Smooth muscle cell (in vitro differentiated cells): ENCODE results near the gene DAB2IP. TPM values are rescaled to one million over a fixed set of nuclear protein-coding genes. Genes with fewer than 3 reads are reported as not detected.

Experiments used
- DNase-seq: peaks from one replicate; lab custom pipeline; 2025; ENCODE audit not compliant: unreplicated experiment; lab: John Stamatoyannopoulos, UW
- H2AFZ ChIP-seq: fragments of 200-600 bp; sonication (generic); 2 replicates; pipeline ENCODE4 v1.6.0; 2016; ENCODE audit warnings: antibody characterized with exemption, low read depth, mild to moderate bottlenecking
- H3F3A ChIP-seq: fragments of 200-600 bp; sonication (generic); 2 replicates; pipeline ENCODE4 v1.6.0; 2017; ENCODE audit warnings: antibody characterized with exemption, low read depth
- H3K27ac ChIP-seq: fragments of 200-600 bp; sonication (generic); 2 replicates; pipeline ENCODE4 v1.5.1; 2016; ENCODE audit warnings: low read depth, mild to moderate bottlenecking
- H3K27me3 ChIP-seq: fragments of 200-600 bp; sonication (generic); 2 replicates; pipeline ENCODE4 v1.6.1; 2016; ENCODE audit warnings: low read depth, mild to moderate bottlenecking
- H3K36me3 ChIP-seq: fragments of 200-600 bp; sonication (generic); 2 replicates; pipeline ENCODE4 v1.5.1; 2016; ENCODE audit warnings: low read depth
- H3K4me1 ChIP-seq: fragments of 200-600 bp; sonication (generic); 2 replicates; pipeline ENCODE4 v1.5.1; 2016; ENCODE audit warnings: low read depth
- H3K4me2 ChIP-seq: fragments of 200-600 bp; sonication (generic); 2 replicates; pipeline ENCODE4 v1.6.0; 2016; ENCODE audit warnings: mild to moderate bottlenecking
- H3K4me3 ChIP-seq: fragments of 200-600 bp; sonication (generic); 2 replicates; pipeline ENCODE4 v1.5.1; 2016; ENCODE audit warnings: mild to moderate bottlenecking
- H3K79me2 ChIP-seq: fragments of 200-600 bp; sonication (generic); 2 replicates; pipeline ENCODE4 v1.6.0; 2016; ENCODE audit warnings: low read depth, mild to moderate bottlenecking
- H3K9ac ChIP-seq: fragments of 200-600 bp; sonication (generic); 2 replicates; pipeline ENCODE4 v1.6.0; 2016; ENCODE audit warnings: low read depth
- H3K9me3 ChIP-seq: fragments of 200-600 bp; sonication (generic); replicated peaks from 2 replicates; pipeline ENCODE4 v1.5.1; 2016; ENCODE audit warnings: low read depth
- H4K20me1 ChIP-seq: fragments of 200-600 bp; sonication (generic); 2 replicates; pipeline ENCODE4 v1.6.0; 2016; ENCODE audit warnings: low read depth
- WGBS: methylation state at CpG from one replicate; pipeline ENCODE4 v1.1.7; 2016; ENCODE audit warnings: low lambda C conversion rate; 5-methylcytosine and 5-hydroxymethylcytosine counted together
- polyA plus RNA-seq: library from polyadenylated mRNA; unstranded; fragments of >200 nt; fragmentation: Nextera tagmentation; extraction: Ambion mirVana; gene quantifications from 2 replicates; pipeline ENCODE4 v1.2.1, GENCODE V29; 2016
- total RNA-seq: library from RNA; depleted of rRNA; stranded (reverse); fragments of >200 nt; gene quantifications from 2 replicates; pipeline ENCODE4 v1.2.3, GENCODE V29; 2014
- TF ChIP-seq, protein P1 (sequence below): fragments of 200-600 bp; sonication (generic); IDR thresholded peaks from 2 replicates; pipeline ENCODE4 v1.5.1; 2017; ENCODE audit warnings: borderline replicate concordance, mild to moderate bottlenecking, antibody characterized with exemption; ENCODE audit not compliant: insufficient read depth, poor library complexity, severe bottlenecking

The DAB2IP gene
- total and polyA plus RNA-seq, 2 experiments from 2014 or later, result 10.4 to 15.5 TPM

- DNase-seq, result no peak
- H3K36me3 ChIP-seq, result no peaks in the 10 kb centered on the region
- no peaks in the 10 kb centered on the region for H3F3A ChIP-seq
- H3K9me3 ChIP-seq, result no peaks in the 10 kb centered on the region
- no peaks in the 10 kb centered on the region for H4K20me1 ChIP-seq
- TF ChIP-seq, protein P1, sequence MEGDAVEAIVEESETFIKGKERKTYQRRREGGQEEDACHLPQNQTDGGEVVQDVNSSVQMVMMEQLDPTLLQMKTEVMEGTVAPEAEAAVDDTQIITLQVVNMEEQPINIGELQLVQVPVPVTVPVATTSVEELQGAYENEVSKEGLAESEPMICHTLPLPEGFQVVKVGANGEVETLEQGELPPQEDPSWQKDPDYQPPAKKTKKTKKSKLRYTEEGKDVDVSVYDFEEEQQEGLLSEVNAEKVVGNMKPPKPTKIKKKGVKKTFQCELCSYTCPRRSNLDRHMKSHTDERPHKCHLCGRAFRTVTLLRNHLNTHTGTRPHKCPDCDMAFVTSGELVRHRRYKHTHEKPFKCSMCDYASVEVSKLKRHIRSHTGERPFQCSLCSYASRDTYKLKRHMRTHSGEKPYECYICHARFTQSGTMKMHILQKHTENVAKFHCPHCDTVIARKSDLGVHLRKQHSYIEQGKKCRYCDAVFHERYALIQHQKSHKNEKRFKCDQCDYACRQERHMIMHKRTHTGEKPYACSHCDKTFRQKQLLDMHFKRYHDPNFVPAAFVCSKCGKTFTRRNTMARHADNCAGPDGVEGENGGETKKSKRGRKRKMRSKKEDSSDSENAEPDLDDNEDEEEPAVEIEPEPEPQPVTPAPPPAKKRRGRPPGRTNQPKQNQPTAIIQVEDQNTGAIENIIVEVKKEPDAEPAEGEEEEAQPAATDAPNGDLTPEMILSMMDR, result no peak
- no peak overlapping the region for H2AFZ ChIP-seq
- H3K27ac ChIP-seq, result no peak overlapping the region
- H3K4me2 ChIP-seq, result no peak overlapping the region
- 86% methylated on average over 5 of the region's 5 CpGs for WGBS
- H3K79me2 ChIP-seq, result no peaks in the 10 kb centered on the region
- H3K4me1 ChIP-seq, result no peaks in the 10 kb centered on the region
- no peak overlapping the region for H3K4me3 ChIP-seq
- no peak overlapping the region for H3K9ac ChIP-seq
- H3K27me3 ChIP-seq, result peaks cover 12% of the 10 kb centered on the region
Measured at GRCh38 chr9:121798941-121799340, 147.5 kb downstream of the DAB2IP start.

DNA sequence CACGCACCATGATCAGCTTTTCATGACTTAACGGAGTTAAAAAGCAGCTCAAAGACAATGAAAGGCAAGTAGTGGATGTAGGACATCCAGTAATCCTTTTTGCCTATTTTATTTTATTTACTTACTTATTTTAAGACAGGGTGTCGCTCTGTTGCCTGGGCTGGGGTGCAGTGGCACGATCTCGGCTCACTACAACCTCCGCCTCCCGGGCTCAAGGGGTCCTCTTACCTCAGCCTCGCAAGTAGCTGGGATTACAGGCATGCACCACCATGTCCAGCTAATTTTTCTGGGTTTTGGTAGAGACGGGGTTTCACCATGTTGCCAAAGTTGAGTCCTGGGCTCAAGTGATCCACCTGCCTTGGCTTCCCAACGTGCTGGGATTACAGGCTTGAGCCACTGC is 148.9 kb downstream of the DAB2IP start:
- WGBS, result 87% methylated on average over 10 of the region's 10 CpGs
- no peak for DNase-seq
- H2AFZ ChIP-seq, result no peak overlapping the region
- no peak overlapping the region for H3K4me3 ChIP-seq
- no peaks in the 10 kb centered on the region for H3K36me3 ChIP-seq
- no peaks in the 10 kb centered on the region for H3K79me2 ChIP-seq
- no peak overlapping the region for H3K4me2 ChIP-seq
- H3K9ac ChIP-seq, result no peak overlapping the region
- H3K27me3 ChIP-seq, result peaks cover 12% of the 10 kb centered on the region
- no peaks in the 10 kb centered on the region for H3K4me1 ChIP-seq
- no peaks in the 10 kb centered on the region for H3F3A ChIP-seq
- no peaks in the 10 kb centered on the region for H3K9me3 ChIP-seq
- no peak overlapping the region for H3K27ac ChIP-seq
- TF ChIP-seq, protein P1, result no peak
- no peaks in the 10 kb centered on the region for H4K20me1 ChIP-seq

GRCh38 chr9:121801579-121801978 is 150.1 kb downstream of the DAB2IP start:
- Histone ChIP-seq H3K79me2 (no peaks in the 10 kb centered on the region), H3K27me3 (peaks cover 12% of the 10 kb centered on the region), H3K4me1 (no peaks in the 10 kb centered on the region), H2AFZ (no peak overlapping the region), H3K27ac (no peak overlapping the region), H3K36me3 (no peaks in the 10 kb centered on the region), H3K4me3 (no peak overlapping the region), H3K4me2 (no peak overlapping the region), H4K20me1 (no peaks in the 10 kb centered on the region), H3F3A (no peaks in the 10 kb centered on the region), H3K9me3 (no peaks in the 10 kb centered on the region), H3K9ac (no peak overlapping the region)
- 85% methylated on average over 3 of the region's 3 CpGs for WGBS
- no peak for DNase-seq
- TF ChIP-seq, protein P1, result no peak

DNA sequence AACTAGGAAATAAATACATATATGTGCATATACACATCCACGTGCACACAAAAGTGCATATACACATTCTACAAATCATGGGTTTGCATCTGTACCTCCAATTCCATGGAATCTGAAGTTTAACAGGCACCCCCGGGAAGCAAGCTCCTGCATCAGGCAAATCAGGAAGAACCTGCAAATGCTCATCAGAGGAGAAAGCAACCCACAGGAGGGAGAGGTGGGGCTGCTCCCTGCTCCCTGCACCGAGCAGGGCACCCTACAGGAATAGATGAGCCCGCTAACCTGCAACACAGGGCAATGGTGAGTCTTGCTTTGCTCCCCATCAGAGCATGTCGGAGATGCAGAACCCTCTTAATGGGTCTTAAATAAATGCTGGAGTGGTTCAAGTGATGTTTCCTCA is 151.3 kb downstream of the DAB2IP start:
- no peaks in the 10 kb centered on the region for H3F3A ChIP-seq
- no peaks in the 10 kb centered on the region for H3K36me3 ChIP-seq
- H3K79me2 ChIP-seq, result no peaks in the 10 kb centered on the region
- no peaks in the 10 kb centered on the region for H4K20me1 ChIP-seq
- H3K27ac ChIP-seq, result no peak overlapping the region
- no peak overlapping the region for H2AFZ ChIP-seq
- no peak overlapping the region for H3K9ac ChIP-seq
- DNase-seq, result no peak
- H3K4me2 ChIP-seq, result no peak overlapping the region
- no peaks in the 10 kb centered on the region for H3K4me1 ChIP-seq
- no peak overlapping the region for H3K4me3 ChIP-seq
- TF ChIP-seq, protein P1, result no peak
- H3K27me3 ChIP-seq, result peaks cover 12% of the 10 kb centered on the region
- WGBS, result 86% methylated on average over 5 of the region's 5 CpGs
- no peaks in the 10 kb centered on the region for H3K9me3 ChIP-seq
